ENCODE data around the gene MNDA. TPM values are rescaled to one million over a fixed set of nuclear protein-coding genes. Genes with fewer than 3 reads are reported as not detected.

The MNDA gene
- total RNA-seq, 1 donor: 31.8 TPM

Other genes starting within 250 kb of the MNDA start
- 0.31 TPM for gene OR10Z1, start 226.1 kb upstream of the MNDA start, total RNA-seq
- not detected for gene SPTA1, start 144.6 kb upstream of the MNDA start, total RNA-seq
- not detected for gene OR6K2, start 130.7 kb upstream of the MNDA start, total RNA-seq
- gene OR6K3, start 110.6 kb upstream of the MNDA start, total RNA-seq: not detected
- gene OR6K6, start 76.6 kb upstream of the MNDA start, total RNA-seq: not detected
- gene OR6N1, start 59.2 kb upstream of the MNDA start, total RNA-seq: under 0.01 TPM
- gene OR6N2, start 50.1 kb upstream of the MNDA start, total RNA-seq: not detected
- gene PYHIN1, start 100.2 kb downstream of the MNDA start, total RNA-seq: 35.6 TPM
- 37.3 TPM for gene IFI16, start 178.6 kb downstream of the MNDA start, total RNA-seq
- gene AIM2, start 245.4 kb downstream of the MNDA start, total RNA-seq: 2.1 TPM

Data from mononuclear cell (primary cell).